WTC11 (cell line): ENCODE results near the gene EFHB.

Experiments
- ETV6 ChIP-seq: sonication (generic); formaldehyde crosslinking; IDR thresholded peaks from 2 replicates; pipeline ENCODE4 v1.8.1; 2022; ENCODE audit warnings: mild to moderate bottlenecking, missing genetic modification reagents
- NR1H2 ChIP-seq: sonication (generic); formaldehyde crosslinking; IDR thresholded peaks from 2 replicates; pipeline ENCODE4 v1.9.0; 2021; ENCODE audit warnings: mild to moderate bottlenecking, moderate library complexity, missing genetic modification reagents

DNA sequence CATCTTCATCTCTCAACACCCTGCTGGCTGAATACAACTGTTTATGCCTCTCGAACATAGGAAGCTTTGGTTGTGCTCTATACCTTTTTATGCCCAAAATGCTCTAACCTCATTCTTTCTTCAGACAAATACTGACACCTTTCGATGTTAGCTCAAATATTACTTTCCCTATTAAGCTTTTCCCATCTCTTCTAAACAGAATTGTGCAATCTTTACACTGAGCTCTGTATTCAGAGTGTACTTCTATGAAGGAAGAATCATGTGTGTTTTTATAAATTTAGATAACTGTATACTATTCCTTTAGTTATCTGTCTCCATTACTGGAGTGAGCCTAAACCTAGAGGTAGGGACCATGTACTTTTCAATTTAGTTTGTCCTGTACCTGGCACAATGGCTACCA is 1.6 kb downstream of the EFHB start:
- TF ChIP-seq ETV6 = no peak
- TF ChIP-seq NR1H2 (CRISPR knock-in tag) = no peak
